Epithelial cell of esophagus (primary cell): ENCODE results near the gene OR7G2.
"Not testable (repeated sequence)": the region's sequence is repeated elsewhere in the genome, so short reads cannot be mapped to it uniquely, and the experiment has no call there.

Experiments used
- DNase-seq: peaks from one replicate; pipeline ENCODE4 v3.0.0; 2010; ENCODE audit warnings: low read depth
- H3K4me3 ChIP-seq: 2 replicates; pipeline ENCODE4 v1.5.1; 2011; ENCODE audit warnings: mild to moderate bottlenecking, low read length, control low read depth
- TF ChIP-seq, protein P1 (sequence below): IDR thresholded peaks from 2 replicates; pipeline ENCODE4 v1.5.1; 2011; ENCODE audit warnings: low read depth, mild to moderate bottlenecking, low read length, control low read depth, inconsistent platforms; ENCODE audit not compliant: insufficient read depth; ENCODE audit errors: missing control alignments

OR7G2 gene

DNA sequence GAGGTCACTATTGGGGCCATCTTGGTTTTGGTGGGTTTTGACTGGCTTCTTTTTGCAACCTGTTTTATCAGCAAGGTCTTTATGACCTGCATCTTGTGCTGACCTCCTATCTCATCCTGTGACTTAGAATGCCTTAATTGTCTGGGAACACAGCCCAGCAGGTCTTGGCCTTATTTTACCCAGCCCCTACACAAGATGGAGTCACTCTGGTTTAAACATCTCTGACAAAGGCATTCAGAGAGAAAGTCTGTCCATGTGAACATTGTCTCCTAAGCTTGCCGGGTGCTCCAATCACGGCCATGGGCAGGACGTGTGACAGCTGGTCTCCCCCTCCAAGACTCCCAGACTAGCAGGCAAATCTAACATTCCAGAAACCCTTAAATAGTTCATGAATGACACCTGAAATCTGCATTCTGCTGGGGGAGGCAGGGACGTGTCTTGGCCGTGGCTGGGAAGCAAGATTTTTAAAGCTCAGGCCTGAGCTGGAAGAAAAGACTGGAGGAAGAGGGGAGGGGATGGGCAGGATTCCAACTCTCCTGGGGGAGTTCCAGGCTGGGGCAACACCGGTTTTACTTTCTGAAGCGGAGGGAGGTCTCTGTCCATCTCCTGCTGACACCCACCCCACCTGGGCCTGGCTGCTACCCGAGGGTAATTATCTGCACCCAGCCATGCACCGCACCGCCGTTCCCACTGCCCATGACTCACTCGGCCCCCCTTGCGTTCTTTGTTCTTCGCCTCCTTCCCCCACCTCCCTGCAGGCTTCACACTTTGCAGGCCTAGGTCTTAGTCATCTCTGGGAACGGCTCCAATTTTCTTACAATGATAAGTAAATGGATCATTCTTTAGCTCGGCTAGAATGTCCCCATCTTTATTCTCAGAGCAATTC is 32.0 kb downstream of the OR7G2 start:
- TF ChIP-seq, protein P1, sequence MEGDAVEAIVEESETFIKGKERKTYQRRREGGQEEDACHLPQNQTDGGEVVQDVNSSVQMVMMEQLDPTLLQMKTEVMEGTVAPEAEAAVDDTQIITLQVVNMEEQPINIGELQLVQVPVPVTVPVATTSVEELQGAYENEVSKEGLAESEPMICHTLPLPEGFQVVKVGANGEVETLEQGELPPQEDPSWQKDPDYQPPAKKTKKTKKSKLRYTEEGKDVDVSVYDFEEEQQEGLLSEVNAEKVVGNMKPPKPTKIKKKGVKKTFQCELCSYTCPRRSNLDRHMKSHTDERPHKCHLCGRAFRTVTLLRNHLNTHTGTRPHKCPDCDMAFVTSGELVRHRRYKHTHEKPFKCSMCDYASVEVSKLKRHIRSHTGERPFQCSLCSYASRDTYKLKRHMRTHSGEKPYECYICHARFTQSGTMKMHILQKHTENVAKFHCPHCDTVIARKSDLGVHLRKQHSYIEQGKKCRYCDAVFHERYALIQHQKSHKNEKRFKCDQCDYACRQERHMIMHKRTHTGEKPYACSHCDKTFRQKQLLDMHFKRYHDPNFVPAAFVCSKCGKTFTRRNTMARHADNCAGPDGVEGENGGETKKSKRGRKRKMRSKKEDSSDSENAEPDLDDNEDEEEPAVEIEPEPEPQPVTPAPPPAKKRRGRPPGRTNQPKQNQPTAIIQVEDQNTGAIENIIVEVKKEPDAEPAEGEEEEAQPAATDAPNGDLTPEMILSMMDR, result no peak
- no peak overlapping the region for H3K4me3 ChIP-seq
- DNase-seq, result peak; percentile 98

DNA sequence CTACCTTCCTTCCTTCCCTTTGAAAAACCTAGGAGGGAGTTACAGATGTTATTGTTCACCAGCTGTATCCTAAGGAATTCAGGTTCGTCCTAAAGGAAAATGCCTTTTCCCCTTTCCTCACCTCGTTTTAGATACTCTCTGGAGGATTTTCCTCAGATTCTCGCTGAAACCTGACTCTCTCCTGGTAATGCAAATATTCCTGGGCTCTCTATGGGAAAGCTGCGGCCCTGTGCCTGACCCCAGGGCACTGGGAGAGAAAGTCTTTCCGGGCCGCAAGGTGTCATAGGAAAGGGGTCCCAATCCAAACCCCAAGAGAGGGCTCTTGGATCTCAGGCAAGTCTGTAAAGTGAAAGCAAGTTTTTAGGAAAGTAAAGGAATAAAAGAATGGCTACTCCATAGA is 33.5 kb downstream of the OR7G2 start:
- no peak overlapping the region for H3K4me3 ChIP-seq
- no peak for DNase-seq
- TF ChIP-seq, protein P1, result no peak

DNA sequence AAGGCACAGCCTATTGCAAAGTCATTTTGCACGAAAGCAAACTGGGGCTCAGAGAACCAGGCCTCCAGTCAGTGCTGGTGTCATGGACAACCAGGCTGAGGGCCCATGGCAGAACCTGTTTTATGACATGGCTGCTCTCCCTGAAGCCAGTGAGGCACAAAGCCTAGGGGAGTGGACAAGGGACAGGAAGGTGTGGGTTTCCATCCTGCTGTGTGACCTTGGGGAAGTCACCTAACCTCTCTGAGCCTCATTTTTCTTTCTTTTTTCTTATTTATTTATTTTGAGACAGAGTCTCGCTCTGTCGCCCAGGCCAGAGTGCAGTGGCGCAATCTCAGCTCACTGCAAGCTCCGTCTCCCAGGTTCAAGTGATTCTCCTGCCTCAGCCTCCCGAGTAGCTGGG is 35.6 kb downstream of the OR7G2 start:
- H3K4me3 ChIP-seq, DNase-seq: not testable (repeated sequence)

DNA sequence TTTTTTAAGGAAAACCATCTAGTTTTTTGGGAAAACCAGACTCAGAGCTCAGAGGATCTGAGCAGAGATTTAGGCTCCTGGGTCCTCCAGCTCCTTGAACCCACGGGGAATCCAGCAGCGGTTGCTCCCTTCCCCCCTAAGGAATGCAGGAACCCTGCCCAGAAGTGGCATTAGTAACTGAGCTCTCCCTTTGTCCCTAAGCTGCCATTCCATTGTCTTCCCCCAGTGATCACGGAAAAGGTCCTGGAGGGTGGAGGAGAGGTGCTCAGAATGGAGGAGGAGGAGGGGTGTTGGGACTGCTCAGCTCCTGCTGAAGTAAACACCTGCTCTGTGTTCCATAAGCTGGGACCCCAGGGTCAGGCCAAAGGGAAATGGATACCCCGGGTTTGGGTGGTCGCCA is 37.2 kb downstream of the OR7G2 start:
- no peak for DNase-seq
- no peak overlapping the region for H3K4me3 ChIP-seq
- TF ChIP-seq, protein P1, result no peak

DNA sequence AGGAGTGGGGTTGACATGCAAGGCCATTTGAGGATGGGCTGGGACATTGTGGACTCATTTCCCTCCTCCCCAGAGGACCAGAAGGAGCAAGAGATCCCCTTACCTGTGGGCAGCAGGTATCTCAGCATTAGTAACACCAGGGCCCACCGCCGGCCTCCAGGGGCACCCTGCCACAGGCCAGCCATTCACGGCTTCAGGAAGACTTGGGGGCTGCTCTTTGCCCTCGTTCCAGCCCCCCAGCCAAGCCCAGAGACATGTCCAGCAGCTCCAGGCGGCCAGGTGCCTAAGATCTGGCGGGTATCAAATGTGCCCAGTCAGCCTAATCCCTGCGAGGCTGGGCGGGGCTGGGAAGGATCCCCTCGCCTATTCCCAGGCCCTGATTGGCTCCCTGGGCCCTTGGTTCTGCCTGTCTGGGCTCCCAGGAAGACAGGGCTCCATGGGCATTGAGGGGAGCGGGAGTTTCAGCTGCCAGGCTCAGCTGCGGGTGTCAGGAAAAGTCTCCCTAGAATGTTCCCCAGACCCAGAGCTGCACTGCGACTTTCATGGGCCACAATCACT is 41.7 kb downstream of the OR7G2 start:
- TF ChIP-seq, protein P1, result no peak
- no peak overlapping the region for H3K4me3 ChIP-seq
- DNase-seq, result no peak

DNA sequence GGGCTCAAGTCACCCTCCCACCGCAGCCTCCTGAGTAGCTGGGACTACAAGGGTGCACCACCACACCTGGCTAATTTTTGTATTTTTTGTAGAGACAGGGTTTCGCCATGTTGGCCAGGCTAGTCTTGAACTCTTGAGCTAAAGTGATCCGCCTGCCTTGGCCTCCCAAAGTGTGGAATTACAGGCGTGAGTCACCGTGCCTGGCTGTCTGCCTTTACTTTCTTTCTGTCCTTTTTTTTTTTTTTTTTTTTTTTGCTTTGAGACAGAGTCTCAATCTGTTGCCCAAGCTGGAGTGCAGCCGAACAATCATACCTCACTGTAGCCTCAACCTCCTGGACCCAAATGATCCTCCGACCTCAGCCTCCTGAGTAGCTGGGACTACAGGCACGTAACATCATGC is 45.4 kb downstream of the OR7G2 start:
- no peak overlapping the region for H3K4me3 ChIP-seq
- no peak for DNase-seq
- TF ChIP-seq, protein P1, result no peak

DNA sequence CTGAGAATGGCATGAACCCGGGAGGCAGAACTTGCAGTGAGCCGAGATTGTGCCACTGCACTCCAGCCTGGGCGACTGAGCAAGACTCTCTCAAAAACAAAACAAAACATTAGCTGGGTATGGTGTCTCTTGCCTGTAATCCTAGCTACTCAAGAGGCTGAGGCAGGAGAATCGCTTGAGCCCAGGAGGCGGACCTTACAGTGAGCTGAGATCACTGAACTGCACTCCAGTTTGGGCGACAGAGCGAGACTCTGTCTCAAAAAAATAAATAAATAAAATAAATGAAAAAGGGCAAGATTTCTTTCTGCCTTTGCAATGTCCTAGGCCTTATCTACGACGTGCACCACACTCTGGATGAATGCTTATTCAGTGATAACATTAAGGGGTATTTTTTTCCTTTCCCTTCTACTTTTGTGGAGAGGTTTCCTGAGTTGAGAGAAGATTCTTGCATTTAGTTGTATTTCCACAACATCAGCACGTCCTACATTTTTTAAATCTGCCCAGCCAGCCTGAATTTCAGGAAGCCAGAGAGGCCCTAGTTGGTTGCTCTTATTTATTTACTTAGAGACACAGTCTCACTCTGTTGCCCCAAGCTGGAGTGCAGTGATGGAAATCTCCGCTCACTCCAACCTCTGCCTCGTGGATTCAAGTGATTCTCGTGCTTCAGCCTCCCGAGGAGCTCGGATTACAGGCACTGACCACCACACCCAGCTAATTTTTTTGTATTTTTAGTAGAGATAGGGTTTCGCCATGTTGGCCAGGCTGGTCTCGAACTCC is 46.5 kb downstream of the OR7G2 start:
- no peak overlapping the region for H3K4me3 ChIP-seq
- no peak for DNase-seq
- TF ChIP-seq, protein P1, result no peak
